Vagina (tissue), 2 donors: ENCODE measurements around the gene RHOG.

Experiments
- CTCF ChIP-seq, 3 experiments: fragments of 450-650 bp in 2 of 3; fragments of 200-600 bp in 1 of 3; sonication (generic) in 1 of 3; IDR thresholded peaks; one replicate each; pipeline ENCODE4 v1.5.1; 2017 to 2019; ENCODE audit warnings: antibody characterized with exemption in 3 of 3, mild to moderate bottlenecking in 2 of 3, moderate library complexity in 2 of 3
- POLR2A ChIP-seq, 2 donors: fragments of 450-650 bp; IDR thresholded peaks; one replicate each; pipeline ENCODE4 v1.6.1; 2017; ENCODE audit warnings: antibody characterized with exemption in 2 of 2, mild to moderate bottlenecking in 2 of 2, moderate library complexity in 2 of 2
- POLR2AphosphoS5 ChIP-seq, 2 donors: sonication (generic); formaldehyde crosslinking; IDR thresholded peaks; one replicate each; pipeline ENCODE4 v1.9.0; 2017; ENCODE audit warnings: antibody characterized with exemption in 2 of 2, mild to moderate bottlenecking in 2 of 2, low read depth in 1 of 2; ENCODE audit not compliant: insufficient read depth in 1 of 2

- TF ChIP-seq CTCF (IDR thresholded peaks at IDR 0.05): no peak
- TF ChIP-seq POLR2AphosphoS5 (IDR thresholded peaks at IDR 0.05; ENCODE audit: insufficient read depth in 1 of 2, low read depth in 1 of 2): no peak
- TF ChIP-seq POLR2A (IDR thresholded peaks at IDR 0.05): no peak
Observed at GRCh38 chr11:3835751-3836150, 5.0 kb downstream of the RHOG start.
